Neural progenitor cell (in vitro differentiated cells): ENCODE results near the gene SUPT3H.

Experiments
- EZH2 ChIP-seq: fragments of 200-600 bp; sonication (generic); IDR thresholded peaks from 2 replicates; pipeline ENCODE4 v1.6.1; 2017; ENCODE audit warnings: antibody characterized with exemption, mild to moderate bottlenecking, moderate library complexity
- TF ChIP-seq, protein P1 (sequence below): fragments of 200-600 bp; sonication (generic); IDR thresholded peaks from 2 replicates; pipeline ENCODE4 v1.5.1; 2017; ENCODE audit warnings: antibody characterized with exemption, mild to moderate bottlenecking

DNA sequence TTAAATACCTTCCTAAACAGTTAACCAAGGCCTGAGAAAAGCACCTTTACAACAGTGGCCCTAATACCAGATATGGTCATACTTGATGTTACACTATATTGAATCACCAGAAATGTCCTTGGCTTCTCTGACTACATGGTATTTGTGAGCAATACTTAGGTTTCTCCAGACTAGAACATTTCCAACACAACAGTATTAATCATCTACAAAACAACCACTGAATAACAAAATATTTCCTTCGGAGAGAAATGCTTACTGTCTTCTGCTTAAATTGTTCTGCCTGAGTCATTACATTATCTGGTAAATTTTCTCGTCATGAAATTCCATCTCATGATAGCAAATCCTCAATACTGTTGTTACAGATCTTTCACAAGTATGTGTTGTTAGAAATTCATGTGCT is 302.5 kb downstream of the SUPT3H start:
- TF ChIP-seq, protein P1, sequence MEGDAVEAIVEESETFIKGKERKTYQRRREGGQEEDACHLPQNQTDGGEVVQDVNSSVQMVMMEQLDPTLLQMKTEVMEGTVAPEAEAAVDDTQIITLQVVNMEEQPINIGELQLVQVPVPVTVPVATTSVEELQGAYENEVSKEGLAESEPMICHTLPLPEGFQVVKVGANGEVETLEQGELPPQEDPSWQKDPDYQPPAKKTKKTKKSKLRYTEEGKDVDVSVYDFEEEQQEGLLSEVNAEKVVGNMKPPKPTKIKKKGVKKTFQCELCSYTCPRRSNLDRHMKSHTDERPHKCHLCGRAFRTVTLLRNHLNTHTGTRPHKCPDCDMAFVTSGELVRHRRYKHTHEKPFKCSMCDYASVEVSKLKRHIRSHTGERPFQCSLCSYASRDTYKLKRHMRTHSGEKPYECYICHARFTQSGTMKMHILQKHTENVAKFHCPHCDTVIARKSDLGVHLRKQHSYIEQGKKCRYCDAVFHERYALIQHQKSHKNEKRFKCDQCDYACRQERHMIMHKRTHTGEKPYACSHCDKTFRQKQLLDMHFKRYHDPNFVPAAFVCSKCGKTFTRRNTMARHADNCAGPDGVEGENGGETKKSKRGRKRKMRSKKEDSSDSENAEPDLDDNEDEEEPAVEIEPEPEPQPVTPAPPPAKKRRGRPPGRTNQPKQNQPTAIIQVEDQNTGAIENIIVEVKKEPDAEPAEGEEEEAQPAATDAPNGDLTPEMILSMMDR, result no peak
- no peak for TF ChIP-seq EZH2
